Spleen (tissue), 11 donors: ENCODE results near the gene HMBS. TPM values are rescaled to one million over a fixed set of nuclear protein-coding genes. Genes with fewer than 3 reads are reported as not detected.

ENCODE experiments used
- DNase-seq: peaks from one replicate; pipeline ENCODE4 v3.0.0-alpha.2; 2020
- H3K27ac ChIP-seq, 8 donors: fragments of 200-600 bp; sonication (generic) in 7 of 8; 1 replicate in 4 of 8; 2 replicates in 4 of 8; pipeline versions ENCODE4 v1.5.0 to v1.8.0; 2016 to 2021; ENCODE audit warnings: inconsistent platforms in 4 of 8, mild to moderate bottlenecking in 4 of 8, moderate library complexity in 1 of 8
- H3K27me3 ChIP-seq, 7 donors: fragments of 200-600 bp; sonication (generic) in 6 of 7; replicated peaks in 1 of 7; 1 replicate in 4 of 7; 2 replicates in 3 of 7; pipeline versions ENCODE4 v1.5.0 to v1.8.0; 2016 to 2021; ENCODE audit warnings: inconsistent platforms in 3 of 7, mild to moderate bottlenecking in 1 of 7
- H3K36me3 ChIP-seq, 6 donors: fragments of 200-600 bp; sonication (generic) in 5 of 6; 1 replicate in 4 of 6; 2 replicates in 2 of 6; pipeline versions ENCODE4 v1.5.0 to v1.8.0; 2016 to 2021; ENCODE audit warnings: inconsistent platforms in 2 of 6
- H3K4me1 ChIP-seq, 6 donors: fragments of 200-600 bp; sonication (generic) in 5 of 6; 1 replicate in 3 of 6; 2 replicates in 3 of 6; pipeline versions ENCODE4 v1.5.0 to v1.8.0; 2016 to 2021; ENCODE audit warnings: inconsistent platforms in 3 of 6
- H3K4me3 ChIP-seq, 8 donors: fragments of 200-600 bp; sonication (generic) in 7 of 8; 1 replicate in 4 of 8; 2 replicates in 4 of 8; pipeline versions ENCODE4 v1.5.0 to v1.8.0; 2016 to 2021; ENCODE audit warnings: inconsistent platforms in 4 of 8, mild to moderate bottlenecking in 4 of 8, moderate library complexity in 2 of 8
- H3K9me3 ChIP-seq, 8 donors: fragments of 200-600 bp; sonication (generic) in 7 of 8; 1 replicate in 4 of 8; 2 replicates in 4 of 8; pipeline versions ENCODE4 v1.5.0 to v1.8.0; 2016 to 2021; ENCODE audit warnings: inconsistent platforms in 4 of 8
- CTCF ChIP-seq, 11 experiments: fragments of 200-600 bp in 7 of 11; fragments of 450-650 bp in 4 of 11; sonication (generic) in 4 of 11; IDR thresholded peaks in 8 of 11; conservative IDR thresholded peaks in 3 of 11; 1 replicate in 7 of 11; 2 replicates in 4 of 11; pipeline versions ENCODE4 v1.4.0 to v1.8.0; 2016 to 2021; ENCODE audit warnings: antibody characterized with exemption in 11 of 11, inconsistent platforms in 4 of 11, mild to moderate bottlenecking in 1 of 11
- POLR2A ChIP-seq, 3 donors: fragments of 450-650 bp; IDR thresholded peaks; one replicate each; pipeline ENCODE4 v1.5.1; 2017; ENCODE audit warnings: antibody characterized with exemption in 3 of 3, mild to moderate bottlenecking in 1 of 3
- POLR2AphosphoS5 ChIP-seq, 3 donors: sonication (generic); formaldehyde crosslinking; IDR thresholded peaks; one replicate each; pipeline ENCODE4 v1.5.1; 2017; ENCODE audit warnings: antibody characterized with exemption in 3 of 3
- WGBS, 5 donors: extraction: QIAGEN DNeasy Blood & Tissue Kit in 3 of 5; methylation state at CpG; one replicate each; pipeline versions ENCODE4 v1.1.5 to v1.1.7; 2013 to 2018; 5-methylcytosine and 5-hydroxymethylcytosine counted together
- intact Hi-C: fragments of 100-400 bp; cut with DNase I; formaldehyde crosslinking; loops from one replicate; pipeline ENCODE4 v1.15.0; 2023; ENCODE audit warnings: low total_unique reads
- polyA plus RNA-seq, 3 donors: library from polyadenylated mRNA; stranded (reverse); fragments of 200-250 nt; gene quantifications; one replicate each; pipeline ENCODE4 v1.2.1, GENCODE V29; 2013
- total RNA-seq, 7 donors: library from RNA; depleted of rRNA in 3 of 7; stranded (reverse); fragments of >200 nt in 3 of 7; fragmentation: NEBNext Ultra II Directional in 4 of 7; extraction: Animal tissue kit (Norgen Biotek cat#: 25700) in 4 of 7; gene quantifications; one replicate each; pipeline versions ENCODE4 v1.1.0 to v1.2.1, GENCODE V29; 2016 to 2021
- donor health status: healthy with polysubstance abuse.
- donor health status: DM: no; HTN: no; CAD: no; lungs with moderate emphysema.
- donor health status: DM: no; HTN: no; CAD: no.
- donor health status: Bipolar disorder and iron deficiency.
- donor health status: healthy.
- donor health status: DM: no; HTN: no; CAD: no.
- donor health status: DM: yes; HTN: yes; CAD: no.

The HMBS gene
- total and polyA plus RNA-seq, 10 donors: 7.4 to 42.6 (median 19.8) TPM

- Histone ChIP-seq H3K27me3 (no peaks in the 10 kb centered on the region), H3K27ac (peak overlapping the region; percentile 66 to 94 (median 86)), H3K36me3 (peaks cover 0 to 33% (median 19%) of the 10 kb centered on the region in 6 donors), H3K9me3 (no peaks in the 10 kb centered on the region), H3K4me3 (peak overlapping the region; percentile 82 to 99 (median 96)), H3K4me1 (peaks cover 26 to 70% (median 52%) of the 10 kb centered on the region in 6 donors)
- WGBS, 5 donors: 0 to 1% (median 1%) methylated on average over 22 to 65 of the region's 65 CpGs
- intact Hi-C loops: no loop called here
- DNase-seq: no peak
- TF ChIP-seq POLR2A (IDR thresholded peaks at IDR 0.05): no peak
- TF ChIP-seq POLR2AphosphoS5 (IDR thresholded peaks at IDR 0.05): no peak
- no peak for TF ChIP-seq CTCF (IDR thresholded peaks at IDR 0.05 in 8 of 11, conservative IDR thresholded peaks at IDR 0.05 in 3 of 11)
These were observed 23.0 kb downstream of the HMBS start for GRCh38 chr11:119107538-119108145.

- DNase-seq: peak; percentile 85
- TF ChIP-seq POLR2AphosphoS5 (IDR thresholded peaks at IDR 0.05): no peak
- TF ChIP-seq CTCF (IDR thresholded peaks at IDR 0.05 in 8 of 11, conservative IDR thresholded peaks at IDR 0.05 in 3 of 11): no peak
- no peak for TF ChIP-seq POLR2A (IDR thresholded peaks at IDR 0.05)
- Histone ChIP-seq H3K4me3 (peak overlapping the region; percentile 82 to 99 (median 96)), H3K36me3 (peaks cover 0 to 40% (median 25%) of the 10 kb centered on the region in 6 donors), H3K27me3 (no peaks in the 10 kb centered on the region), H3K4me1 (peaks cover 20 to 64% (median 45%) of the 10 kb centered on the region in 6 donors), H3K27ac (peak overlapping the region in 7 of 8 donors; percentile 79 to 94 (median 86)), H3K9me3 (no peaks in the 10 kb centered on the region)
- intact Hi-C loops: no loop called here
- 10 to 18% (median 16%) methylated on average over 7 to 8 of the region's 8 CpGs for WGBS, 5 donors
These were observed 23.6 kb downstream of the HMBS start for GRCh38 chr11:119108146-119108856.

GRCh38 chr11:119108857-119109221, 24.2 kb downstream of the HMBS start:
- H3K27me3 ChIP-seq: no peaks in the 10 kb centered on the region
- peak; percentile 21 for DNase-seq
- peaks cover 0 to 45% (median 31%) of the 10 kb centered on the region in 6 donors for H3K36me3 ChIP-seq
- TF ChIP-seq POLR2AphosphoS5 (IDR thresholded peaks at IDR 0.05): no peak
- no peak for TF ChIP-seq POLR2A (IDR thresholded peaks at IDR 0.05)
- no peak for TF ChIP-seq CTCF (IDR thresholded peaks at IDR 0.05 in 8 of 11, conservative IDR thresholded peaks at IDR 0.05 in 3 of 11)
- intact Hi-C loops: no loop called here
- H3K9me3 ChIP-seq: no peaks in the 10 kb centered on the region
- peaks cover 19 to 60% (median 41%) of the 10 kb centered on the region in 6 donors for H3K4me1 ChIP-seq
- H3K4me3 ChIP-seq: peak overlapping the region in 7 of 8 donors; percentile 82 to 99 (median 95)
- 67 to 89% (median 82%) methylated on average over 2 of the region's 2 CpGs for WGBS, 5 donors
- H3K27ac ChIP-seq: peak overlapping the region in 5 of 8 donors; percentile 85 to 94 (median 90)

GRCh38 chr11:119109843-119110242, 25.2 kb downstream of the HMBS start:
- Histone ChIP-seq H3K4me1 (peaks cover 19 to 66% (median 43%) of the 10 kb centered on the region in 6 donors), H3K9me3 (no peaks in the 10 kb centered on the region), H3K36me3 (peaks cover 0 to 55% (median 40%) of the 10 kb centered on the region in 6 donors), H3K4me3 (no peak overlapping the region), H3K27ac (peak overlapping the region in 1 of 8 donors; percentile 94), H3K27me3 (no peaks in the 10 kb centered on the region)
- intact Hi-C loops: no loop called here
- WGBS, 5 donors: 89 to 100% (median 95%) methylated on average over 2 to 3 of the region's 3 CpGs
- TF ChIP-seq CTCF (IDR thresholded peaks at IDR 0.05 in 8 of 11, conservative IDR thresholded peaks at IDR 0.05 in 3 of 11): no peak
- no peak for TF ChIP-seq POLR2A (IDR thresholded peaks at IDR 0.05)
- no peak for TF ChIP-seq POLR2AphosphoS5 (IDR thresholded peaks at IDR 0.05)
- DNase-seq: peak; percentile 63
